SK-N-SH (cell line): ENCODE data around the gene CHCHD6.

Source experiments
- ELF1 ChIP-seq: IDR thresholded peaks from 2 replicates; pipeline ENCODE4 v1.4.0; 2012
- RFX5 ChIP-seq: IDR thresholded peaks from 2 replicates; pipeline ENCODE4 v1.6.1; 2012; ENCODE audit warnings: mild to moderate bottlenecking, improper control_type of control experiment, low read length
- ZBTB33 ChIP-seq: IDR thresholded peaks from 2 replicates; pipeline ENCODE4 v1.4.0; 2012; ENCODE audit warnings: low read depth, borderline replicate concordance
- TF ChIP-seq, protein P1 (sequence below): IDR thresholded peaks from 2 replicates; pipeline ENCODE4 v1.6.1; 2012; ENCODE audit warnings: mild to moderate bottlenecking, low read depth, low read length, moderate library complexity

DNA sequence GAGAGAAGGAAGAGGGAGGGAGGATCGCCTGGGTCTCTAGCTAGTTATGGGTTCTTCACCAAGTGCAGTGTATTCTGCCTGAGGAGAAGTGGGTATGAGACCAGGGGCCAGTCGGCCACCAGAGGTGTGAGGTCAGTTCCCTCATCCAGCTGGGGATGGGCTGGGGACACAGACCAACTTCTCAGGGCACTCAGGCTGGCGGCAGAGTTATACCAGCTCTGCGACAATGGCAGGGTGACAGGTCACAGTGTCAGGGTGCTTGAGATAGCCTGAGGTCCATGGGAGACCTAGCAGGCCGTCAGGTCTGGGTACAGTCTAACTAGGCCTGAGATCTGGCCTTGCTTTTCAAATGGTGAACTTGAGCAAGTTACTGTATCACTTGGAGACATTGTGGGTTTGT, 247.5 kb downstream of the CHCHD6 start:
- TF ChIP-seq ZBTB33 (no peak), ELF1 (no peak), RFX5 (no peak)
- TF ChIP-seq, protein P1, sequence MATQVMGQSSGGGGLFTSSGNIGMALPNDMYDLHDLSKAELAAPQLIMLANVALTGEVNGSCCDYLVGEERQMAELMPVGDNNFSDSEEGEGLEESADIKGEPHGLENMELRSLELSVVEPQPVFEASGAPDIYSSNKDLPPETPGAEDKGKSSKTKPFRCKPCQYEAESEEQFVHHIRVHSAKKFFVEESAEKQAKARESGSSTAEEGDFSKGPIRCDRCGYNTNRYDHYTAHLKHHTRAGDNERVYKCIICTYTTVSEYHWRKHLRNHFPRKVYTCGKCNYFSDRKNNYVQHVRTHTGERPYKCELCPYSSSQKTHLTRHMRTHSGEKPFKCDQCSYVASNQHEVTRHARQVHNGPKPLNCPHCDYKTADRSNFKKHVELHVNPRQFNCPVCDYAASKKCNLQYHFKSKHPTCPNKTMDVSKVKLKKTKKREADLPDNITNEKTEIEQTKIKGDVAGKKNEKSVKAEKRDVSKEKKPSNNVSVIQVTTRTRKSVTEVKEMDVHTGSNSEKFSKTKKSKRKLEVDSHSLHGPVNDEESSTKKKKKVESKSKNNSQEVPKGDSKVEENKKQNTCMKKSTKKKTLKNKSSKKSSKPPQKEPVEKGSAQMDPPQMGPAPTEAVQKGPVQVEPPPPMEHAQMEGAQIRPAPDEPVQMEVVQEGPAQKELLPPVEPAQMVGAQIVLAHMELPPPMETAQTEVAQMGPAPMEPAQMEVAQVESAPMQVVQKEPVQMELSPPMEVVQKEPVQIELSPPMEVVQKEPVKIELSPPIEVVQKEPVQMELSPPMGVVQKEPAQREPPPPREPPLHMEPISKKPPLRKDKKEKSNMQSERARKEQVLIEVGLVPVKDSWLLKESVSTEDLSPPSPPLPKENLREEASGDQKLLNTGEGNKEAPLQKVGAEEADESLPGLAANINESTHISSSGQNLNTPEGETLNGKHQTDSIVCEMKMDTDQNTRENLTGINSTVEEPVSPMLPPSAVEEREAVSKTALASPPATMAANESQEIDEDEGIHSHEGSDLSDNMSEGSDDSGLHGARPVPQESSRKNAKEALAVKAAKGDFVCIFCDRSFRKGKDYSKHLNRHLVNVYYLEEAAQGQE = no peak
